GM18508 (cell line): ENCODE results near the gene ZNF578.
"Not testable (repeated sequence)": the region's sequence is repeated elsewhere in the genome, so short reads cannot be mapped to it uniquely, and the experiment has no call there.

Source experiments
- ATAC-seq: cut with Tn5 transposase; IDR thresholded peaks from one replicate; pipeline ENCODE4 v1.9.1; 2021; ENCODE audit warnings: moderate number of reproducible peaks; ENCODE audit not compliant: insufficient read depth, unreplicated experiment

Gene ZNF578

DNA sequence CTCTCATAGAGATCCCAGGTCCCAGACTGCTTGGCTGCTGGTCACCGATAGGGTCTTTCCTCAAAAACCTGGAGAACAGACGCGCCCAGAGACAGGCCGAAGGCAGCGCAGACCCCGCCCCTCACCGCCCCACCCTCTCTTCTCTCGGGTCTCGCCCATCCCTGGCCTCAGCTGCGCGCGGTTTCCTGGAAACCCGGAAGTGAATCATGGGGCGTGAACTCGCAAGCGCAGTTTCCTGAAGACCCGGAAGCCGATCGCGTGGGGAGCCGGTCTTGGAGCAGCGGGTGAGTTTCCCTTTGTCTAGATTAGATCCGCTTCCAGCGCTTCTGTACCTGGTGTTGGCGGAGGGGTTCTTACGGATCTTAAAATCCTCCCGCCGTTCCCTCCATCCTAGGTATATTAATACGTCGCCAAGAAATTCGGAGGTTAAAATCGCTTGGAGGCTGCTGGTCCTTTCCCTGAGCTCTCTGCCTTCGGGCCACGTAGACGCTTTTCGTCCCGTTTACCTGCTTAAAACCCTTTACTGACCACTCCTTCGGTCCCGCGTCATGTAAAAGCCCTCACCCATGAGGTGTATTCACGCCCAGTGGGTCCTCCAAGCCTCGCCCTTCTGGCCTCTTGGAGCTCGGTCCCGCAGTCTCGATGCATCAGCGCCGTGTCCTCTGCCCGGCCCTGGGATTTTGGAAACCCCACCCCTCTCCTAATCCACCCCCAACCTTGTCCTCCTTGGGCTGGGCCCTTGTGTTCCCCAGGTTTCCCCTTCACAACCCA is at the start of gene ZNF578:
TSS of gene ZNF578 (plus strand) at position 230 of the 771 bp plus-strand sequence. CDS start 48,293 bp downstream, outside the sequence.
- ATAC-seq: no peak

DNA sequence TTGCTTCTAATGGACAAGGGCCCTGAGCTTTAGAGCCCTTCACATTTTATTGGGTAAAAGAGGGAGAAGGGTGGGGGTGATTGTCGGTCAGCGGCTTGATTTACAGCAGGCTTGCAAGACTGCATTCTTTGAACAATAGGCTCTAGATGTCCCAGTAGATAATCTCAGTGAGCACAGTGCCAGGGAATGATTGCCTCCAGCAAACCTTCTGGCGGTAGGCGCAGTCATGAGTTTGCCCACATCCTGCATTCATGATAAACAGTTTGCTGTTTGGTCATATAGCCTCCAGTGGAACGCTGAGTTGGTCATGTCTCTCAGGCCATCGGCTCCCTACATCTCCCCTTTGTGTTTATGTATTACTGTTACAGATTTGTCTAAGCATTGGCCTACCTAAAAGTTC is 43.1 kb upstream of the ZNF578 start:
- ATAC-seq: no peak

DNA sequence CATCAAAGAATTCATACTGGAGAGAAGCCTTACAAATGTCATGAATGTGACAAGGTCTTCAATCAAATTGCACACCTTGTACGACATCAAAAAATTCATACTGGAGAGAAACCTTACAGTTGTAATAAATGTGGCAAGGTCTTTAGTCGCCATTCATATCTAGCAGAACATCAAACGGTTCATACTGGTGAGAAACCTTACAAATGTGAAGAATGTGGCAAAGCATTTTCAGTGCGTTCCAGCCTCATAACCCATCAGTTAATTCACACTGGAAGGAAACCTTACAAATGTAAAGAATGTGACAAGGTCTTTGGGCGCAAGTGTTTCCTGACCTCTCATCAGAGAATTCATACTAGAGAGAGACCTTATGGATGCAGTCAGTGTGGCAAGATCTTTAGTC is 37.6 kb upstream of the ZNF578 start:
- no peak for ATAC-seq

DNA sequence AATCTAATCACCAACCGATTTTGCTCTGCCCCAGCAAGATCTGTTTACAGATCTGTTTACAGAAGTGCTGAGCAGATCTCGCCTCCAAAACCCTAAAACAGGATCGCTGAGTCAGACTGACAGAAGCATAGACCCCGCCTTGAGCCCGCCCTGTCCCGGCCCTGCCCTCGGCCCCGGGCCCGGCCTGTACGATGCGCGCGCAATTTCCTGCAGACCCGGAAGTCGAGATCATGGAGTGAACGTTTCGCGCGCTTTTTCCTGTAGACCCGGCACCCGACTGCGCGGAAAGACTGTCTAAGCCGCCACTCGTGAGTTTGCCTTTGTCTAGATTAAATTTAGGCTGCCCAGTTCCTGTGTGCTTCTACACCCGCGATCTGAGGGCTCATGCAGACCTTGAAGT is 24.4 kb upstream of the ZNF578 start, which contains the start of gene ZNF534:
TSS of gene ZNF534 (plus strand) at position 212 of the 400 bp plus-strand sequence. CDS start 2,327 bp downstream, outside the sequence.
- ATAC-seq: no peak

DNA sequence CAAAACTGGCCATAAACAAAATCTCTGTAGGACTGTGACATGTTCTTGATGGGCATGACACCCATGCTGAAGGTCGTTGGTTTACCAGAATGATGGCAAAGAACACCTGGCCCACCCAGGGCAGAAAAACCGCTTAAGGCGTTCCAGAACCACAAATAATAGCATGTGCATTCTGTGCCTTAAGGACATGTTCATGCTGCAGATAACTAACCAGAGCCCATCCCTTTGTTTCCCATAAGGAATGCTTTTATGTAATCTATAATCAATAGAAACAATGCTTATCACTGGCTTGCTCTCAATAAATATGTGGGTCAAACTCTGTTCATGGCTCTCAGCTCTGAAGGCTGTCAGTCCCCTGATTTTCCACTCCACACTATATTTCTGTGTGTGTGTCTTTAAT is 11.2 kb upstream of the ZNF578 start:
- no peak for ATAC-seq

DNA sequence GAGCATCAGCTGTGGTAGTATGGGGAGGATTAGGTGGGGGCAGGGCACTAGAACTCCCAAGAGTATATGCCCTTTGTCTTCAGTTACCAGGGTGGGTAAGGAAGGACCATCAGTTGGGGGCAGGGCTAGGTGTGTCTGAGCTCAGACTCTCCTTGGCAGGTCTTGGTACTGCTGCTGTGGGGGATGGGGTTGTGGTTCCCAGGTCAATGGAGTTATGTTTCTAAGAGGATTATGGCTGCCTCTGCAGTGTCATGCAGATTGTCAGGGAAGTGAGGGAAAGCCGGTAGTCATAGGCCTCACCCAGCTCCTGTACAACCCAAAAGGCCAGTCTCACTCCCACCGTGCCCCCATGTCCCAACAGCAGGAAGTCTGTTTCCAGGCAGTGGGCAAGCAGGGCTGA is 8.8 kb upstream of the ZNF578 start:
- no peak for ATAC-seq

DNA sequence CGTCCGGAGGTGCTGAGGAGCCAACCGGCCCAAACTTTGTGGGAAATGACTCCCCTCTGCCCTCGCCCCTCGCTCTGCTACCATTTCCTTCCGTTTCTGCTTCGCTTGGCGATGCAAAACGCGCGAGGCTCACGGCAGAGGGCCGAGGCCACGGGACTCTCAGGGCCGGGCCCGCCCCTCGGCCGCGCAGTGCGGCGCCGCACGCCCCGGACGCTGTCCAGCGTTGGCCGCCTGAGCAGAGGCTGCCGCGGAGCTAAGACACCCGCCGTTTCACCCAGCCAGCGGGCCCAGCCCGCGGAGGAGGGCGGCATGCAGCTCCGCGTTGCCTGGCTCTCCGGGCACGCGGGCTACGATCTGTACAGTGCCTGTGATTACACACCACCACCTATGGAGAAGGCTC is 2.1 kb upstream of the ZNF578 start:
- ATAC-seq: no peak

DNA sequence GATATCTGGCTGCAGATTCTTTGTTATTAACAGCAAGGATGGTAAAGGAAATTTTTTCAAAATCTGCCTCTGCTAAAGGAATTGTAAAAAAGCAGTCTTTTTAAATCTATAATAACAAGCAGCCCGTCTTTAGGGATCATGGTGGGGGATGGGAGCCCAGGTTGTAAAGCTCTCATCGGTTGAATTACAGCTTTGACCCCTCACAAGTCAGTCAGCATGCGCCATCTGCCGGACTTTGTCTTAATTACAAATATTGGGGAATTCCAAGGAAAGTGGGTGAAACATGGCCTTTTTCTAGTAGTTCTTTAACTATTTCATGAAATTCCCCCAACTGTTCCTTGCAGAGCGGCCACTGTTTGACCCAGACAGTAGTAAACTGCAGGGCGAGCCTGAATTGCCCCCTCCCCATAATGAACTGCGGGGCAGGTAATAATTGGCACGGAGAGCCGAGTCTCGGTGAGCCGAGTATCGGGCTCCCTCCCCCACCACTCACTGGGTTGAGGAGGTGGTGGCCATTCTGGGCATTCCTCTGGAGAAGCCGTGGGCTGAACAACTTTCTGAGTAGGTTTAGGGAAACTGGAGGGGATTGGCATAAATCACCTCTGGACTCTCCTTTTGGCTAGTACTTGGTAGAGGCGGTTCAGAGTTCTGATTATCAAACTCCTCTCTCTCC is 11.6 kb downstream of the ZNF578 start:
- no peak for ATAC-seq

- no peak for ATAC-seq
Measured at GRCh38 chr19:52473655-52474350, 20.4 kb downstream of the ZNF578 start.

- no peak for ATAC-seq
Measured at GRCh38 chr19:52474351-52475127, 21.2 kb downstream of the ZNF578 start.

GRCh38 chr19:52484111-52484743 is 30.9 kb downstream of the ZNF578 start:
- ATAC-seq: not testable (repeated sequence)

- ATAC-seq: not testable (repeated sequence)
Measured at GRCh38 chr19:52485064-52485463, 31.7 kb downstream of the ZNF578 start.

GRCh38 chr19:52485561-52486240 is 32.3 kb downstream of the ZNF578 start:
- not testable (repeated sequence) for ATAC-seq

DNA sequence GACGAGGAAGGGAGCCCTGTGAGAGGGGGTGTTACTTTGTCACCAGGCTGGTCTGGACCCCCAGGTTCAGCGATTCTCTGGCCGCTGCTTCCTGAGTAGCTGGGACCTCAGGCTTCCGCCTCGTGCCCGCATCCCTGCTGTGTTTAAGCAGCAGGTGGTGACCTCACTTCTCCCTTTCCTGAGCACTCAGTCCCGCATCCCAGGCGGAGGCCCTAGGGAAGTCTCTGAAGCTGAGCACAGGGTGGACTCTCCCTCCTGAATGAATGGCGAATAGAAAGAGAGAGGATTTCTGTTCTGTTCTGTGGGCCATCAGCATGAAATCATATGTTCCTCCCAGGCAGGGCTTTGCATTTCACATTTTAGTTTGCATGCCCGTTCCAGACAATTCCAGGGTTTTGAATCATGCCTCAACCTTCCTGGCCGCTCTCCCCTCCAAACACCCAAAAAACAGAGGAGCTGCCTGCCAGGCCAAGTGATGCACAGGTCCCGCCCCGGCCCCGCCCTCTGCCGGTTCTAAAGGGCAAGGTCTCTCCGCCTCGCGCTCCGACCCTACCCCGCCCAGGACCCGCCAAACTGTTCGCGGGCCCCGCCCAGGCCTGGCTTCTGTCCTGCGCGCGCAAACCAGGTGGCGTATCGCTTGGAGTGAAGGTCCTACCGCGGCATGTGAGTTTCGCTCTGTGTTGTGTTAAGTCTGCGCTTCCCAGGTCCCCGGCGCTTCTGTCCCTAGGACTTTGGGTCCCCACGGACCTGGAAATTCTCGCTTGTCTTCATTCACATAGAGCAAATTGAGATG is 39.0 kb downstream of the ZNF578 start:
- no peak for ATAC-seq

DNA sequence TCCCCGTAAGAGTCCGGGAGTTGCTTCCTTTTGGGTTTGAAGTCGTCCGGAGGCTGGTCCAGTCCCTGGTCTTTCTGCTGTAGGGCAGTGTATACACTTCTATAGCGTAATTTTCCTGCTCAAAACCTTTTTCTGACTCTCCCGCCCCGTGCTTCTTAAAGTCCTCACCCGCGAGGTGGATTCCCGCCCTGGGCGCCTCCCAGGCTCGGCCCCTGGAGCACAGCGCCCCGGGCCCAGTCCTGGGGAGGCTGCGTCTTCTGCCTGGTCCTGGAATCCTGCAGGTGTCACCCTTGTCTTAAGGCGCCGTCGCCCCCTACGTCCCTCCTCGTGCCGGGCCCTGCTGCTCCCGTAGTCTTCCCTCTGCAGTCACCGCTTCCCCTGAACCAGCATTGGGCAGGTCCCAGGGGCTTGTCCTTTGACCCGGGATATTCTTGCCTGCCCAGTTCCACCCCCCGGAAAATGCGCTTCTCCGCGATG is 39.7 kb downstream of the ZNF578 start:
- no peak for ATAC-seq

GRCh38 chr19:52494518-52494917 is 41.2 kb downstream of the ZNF578 start:
- ATAC-seq: no peak

DNA sequence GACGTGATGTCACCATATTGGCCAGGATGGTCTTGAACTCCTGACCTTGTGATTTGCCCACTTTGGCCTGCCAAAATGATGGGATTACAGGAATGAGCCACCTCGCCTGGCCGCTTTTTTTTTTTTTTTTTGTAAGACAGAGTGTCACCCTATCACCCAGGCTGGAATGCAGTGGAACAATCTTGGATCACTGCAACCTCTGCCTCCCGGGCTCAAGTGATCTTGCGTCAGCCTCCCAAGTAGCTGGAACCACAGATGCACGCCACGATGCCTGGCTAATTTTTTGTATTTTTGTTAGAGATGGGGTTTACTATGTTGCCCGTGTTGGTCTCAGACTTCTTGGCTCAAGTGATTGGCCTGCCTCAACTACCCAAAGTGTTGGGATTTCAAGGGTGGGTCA is 45.2 kb downstream of the ZNF578 start:
- ATAC-seq: no peak

- not testable (repeated sequence) for ATAC-seq
Measured at GRCh38 chr19:52500474-52500873, 47.1 kb downstream of the ZNF578 start.
